Left ventricle myocardium inferior (tissue), 1 donor: ENCODE results near the gene SLC9A3. TPM values are rescaled to one million over a fixed set of nuclear protein-coding genes. Genes with fewer than 3 reads are reported as not detected.

Source experiments
- DNase-seq: peaks from one replicate; pipeline ENCODE4 v3.0.0-alpha.2; 2020
- H3K27ac ChIP-seq: fragments of 200-600 bp; replicated peaks from 2 replicates; pipeline ENCODE4 v1.8.0; 2021
- H3K27me3 ChIP-seq: fragments of 200-600 bp; 2 replicates; pipeline ENCODE4 v1.8.0; 2021; ENCODE audit warnings: low read depth
- H3K36me3 ChIP-seq: fragments of 200-600 bp; 2 replicates; pipeline ENCODE4 v1.8.0; 2021
- H3K4me1 ChIP-seq: fragments of 200-600 bp; 2 replicates; pipeline ENCODE4 v1.8.0; 2021
- H3K4me3 ChIP-seq: fragments of 200-600 bp; 2 replicates; pipeline ENCODE4 v1.8.0; 2021; ENCODE audit warnings: mild to moderate bottlenecking, moderate library complexity
- H3K9me3 ChIP-seq: fragments of 200-600 bp; replicated peaks from 2 replicates; pipeline ENCODE4 v1.8.0; 2021
- intact Hi-C: fragments of 100-400 bp; cut with micrococcal nuclease; formaldehyde crosslinking; loops from one replicate; pipeline ENCODE4 v1.11.0; 2022
- total RNA-seq: library from RNA; stranded (reverse); fragmentation: NEBNext Ultra II Directional; extraction: Animal tissue kit (Norgen Biotek cat#: 25700); gene quantifications from one replicate; pipeline ENCODE4 v1.2.1, GENCODE V29; 2021
- TF ChIP-seq, protein P1 (sequence below): fragments of 200-600 bp; IDR thresholded peaks from 2 replicates; pipeline ENCODE4 v1.8.0; 2021; ENCODE audit warnings: antibody characterized with exemption, mild to moderate bottlenecking, borderline replicate concordance
- donor health status: DM: no; HTN: yes; CAD: no; lungs with severe emphysema.

SLC9A3 gene
- total RNA-seq, 1 donor from 2014 or later = 0.91 TPM

- H3K27me3 ChIP-seq = no peaks in the 10 kb centered on the region
- peak; percentile 12 for DNase-seq
- no peak overlapping the region for H3K27ac ChIP-seq
- intact Hi-C loops = no loop called here
- H3K9me3 ChIP-seq = no peaks in the 10 kb centered on the region
- peaks cover 75% of the 10 kb centered on the region for H3K36me3 ChIP-seq
- H3K4me1 ChIP-seq = no peaks in the 10 kb centered on the region
- TF ChIP-seq, protein P1, sequence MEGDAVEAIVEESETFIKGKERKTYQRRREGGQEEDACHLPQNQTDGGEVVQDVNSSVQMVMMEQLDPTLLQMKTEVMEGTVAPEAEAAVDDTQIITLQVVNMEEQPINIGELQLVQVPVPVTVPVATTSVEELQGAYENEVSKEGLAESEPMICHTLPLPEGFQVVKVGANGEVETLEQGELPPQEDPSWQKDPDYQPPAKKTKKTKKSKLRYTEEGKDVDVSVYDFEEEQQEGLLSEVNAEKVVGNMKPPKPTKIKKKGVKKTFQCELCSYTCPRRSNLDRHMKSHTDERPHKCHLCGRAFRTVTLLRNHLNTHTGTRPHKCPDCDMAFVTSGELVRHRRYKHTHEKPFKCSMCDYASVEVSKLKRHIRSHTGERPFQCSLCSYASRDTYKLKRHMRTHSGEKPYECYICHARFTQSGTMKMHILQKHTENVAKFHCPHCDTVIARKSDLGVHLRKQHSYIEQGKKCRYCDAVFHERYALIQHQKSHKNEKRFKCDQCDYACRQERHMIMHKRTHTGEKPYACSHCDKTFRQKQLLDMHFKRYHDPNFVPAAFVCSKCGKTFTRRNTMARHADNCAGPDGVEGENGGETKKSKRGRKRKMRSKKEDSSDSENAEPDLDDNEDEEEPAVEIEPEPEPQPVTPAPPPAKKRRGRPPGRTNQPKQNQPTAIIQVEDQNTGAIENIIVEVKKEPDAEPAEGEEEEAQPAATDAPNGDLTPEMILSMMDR = no peak
- H3K4me3 ChIP-seq = no peak overlapping the region
Observed at GRCh38 chr5:463952-464351, 60.3 kb downstream of the SLC9A3 start.

DNA sequence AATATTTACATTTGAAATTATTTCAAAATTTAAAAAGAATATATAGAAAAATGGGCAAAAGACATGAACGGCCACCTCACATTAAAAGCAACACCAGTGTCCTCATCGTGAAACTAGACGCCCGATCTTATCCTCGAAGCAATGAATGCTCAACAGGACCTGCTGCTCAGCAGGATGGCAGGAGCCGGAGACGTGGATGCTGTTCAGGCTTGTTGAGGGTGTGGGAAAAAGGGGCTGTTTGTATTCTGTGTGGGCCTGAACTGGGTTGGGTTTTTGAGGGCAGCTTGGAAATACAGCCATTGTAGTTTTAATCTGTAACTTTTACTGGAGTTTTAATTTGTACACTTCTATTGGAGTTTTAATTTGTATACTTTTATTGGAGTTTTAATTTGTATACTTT lies 60.9 kb downstream of the SLC9A3 start:
- H3K4me3 ChIP-seq = no peak overlapping the region
- no peaks in the 10 kb centered on the region for H3K4me1 ChIP-seq
- H3K36me3 ChIP-seq = peaks cover 77% of the 10 kb centered on the region
- H3K9me3 ChIP-seq = no peaks in the 10 kb centered on the region
- no peaks in the 10 kb centered on the region for H3K27me3 ChIP-seq
- no peak for DNase-seq
- TF ChIP-seq, protein P1 = no peak
- intact Hi-C loops = no loop called here
- no peak overlapping the region for H3K27ac ChIP-seq

DNA sequence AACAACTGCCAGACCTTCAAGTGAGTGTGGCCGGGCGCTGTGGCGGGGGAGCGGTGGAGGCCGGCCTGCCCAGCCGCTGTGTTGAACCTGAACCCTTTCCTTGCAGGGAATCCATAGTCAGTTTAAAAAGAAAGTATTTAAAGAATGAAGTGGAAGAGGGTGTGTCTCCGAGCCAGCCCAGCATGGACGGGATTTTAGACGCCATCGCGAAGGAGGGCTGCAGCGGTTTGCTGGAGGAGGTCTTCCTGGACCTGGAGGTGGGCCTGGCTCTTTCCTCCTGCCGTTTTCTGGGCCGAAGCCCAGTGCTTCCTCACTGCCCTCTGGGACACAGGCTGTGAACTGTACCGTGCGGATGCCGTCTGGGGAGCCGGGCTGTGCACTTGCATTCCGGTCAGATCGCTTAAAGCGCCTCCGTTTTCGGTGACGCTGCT lies 62.2 kb downstream of the SLC9A3 start:
- H3K27ac ChIP-seq = no peak overlapping the region
- intact Hi-C loops = no loop called here
- peak; percentile 8 for DNase-seq
- no peaks in the 10 kb centered on the region for H3K9me3 ChIP-seq
- H3K4me3 ChIP-seq = no peak overlapping the region
- no peaks in the 10 kb centered on the region for H3K27me3 ChIP-seq
- H3K4me1 ChIP-seq = no peaks in the 10 kb centered on the region
- TF ChIP-seq, protein P1 = no peak
- H3K36me3 ChIP-seq = peaks cover 87% of the 10 kb centered on the region

- no peak overlapping the region for H3K27ac ChIP-seq
- TF ChIP-seq, protein P1 = no peak
- peak; percentile 7 for DNase-seq
- intact Hi-C loops = no loop called here
- no peaks in the 10 kb centered on the region for H3K9me3 ChIP-seq
- H3K27me3 ChIP-seq = no peaks in the 10 kb centered on the region
- H3K4me1 ChIP-seq = no peaks in the 10 kb centered on the region
- H3K36me3 ChIP-seq = peaks cover 87% of the 10 kb centered on the region
- H3K4me3 ChIP-seq = no peak overlapping the region
Observed at GRCh38 chr5:460273-460625, 64.0 kb downstream of the SLC9A3 start.

DNA sequence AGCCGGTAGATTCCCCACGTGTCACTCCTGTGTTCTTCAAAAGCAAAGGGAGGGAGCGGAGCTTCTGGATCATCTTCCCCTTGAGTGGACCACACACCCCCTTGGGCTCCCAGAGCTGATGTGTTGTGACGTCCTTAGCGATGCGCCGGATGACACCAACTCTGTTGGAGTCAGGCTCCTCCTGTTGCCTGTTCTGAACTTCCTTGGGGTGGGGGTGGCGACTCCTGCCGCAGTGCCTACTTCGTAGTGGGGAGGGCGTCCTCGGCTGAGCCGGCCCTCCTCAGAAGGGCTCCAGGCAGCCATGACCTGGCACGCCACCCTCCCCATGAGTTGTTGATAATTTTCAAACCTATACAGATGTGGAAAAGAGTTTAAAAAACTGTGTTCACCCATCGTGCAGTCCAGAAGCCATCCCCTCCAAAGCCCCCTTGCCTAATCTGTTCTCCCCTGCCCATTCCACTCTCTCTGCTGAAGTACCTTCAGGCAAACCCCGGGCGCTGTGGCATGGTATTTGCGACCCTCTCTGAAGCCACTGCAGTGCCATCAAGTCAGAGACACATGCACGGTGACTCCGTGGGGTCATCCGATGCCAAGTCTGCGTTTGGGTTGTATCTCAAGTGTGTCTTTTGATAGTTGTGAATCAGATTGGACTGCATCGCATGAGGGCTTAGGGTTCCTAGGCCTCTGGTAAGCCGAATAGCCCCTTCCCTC lies 64.5 kb downstream of the SLC9A3 start:
- DNase-seq = no peak
- Histone ChIP-seq H3K4me3 (no peak overlapping the region), H3K27me3 (no peaks in the 10 kb centered on the region), H3K9me3 (no peaks in the 10 kb centered on the region), H3K27ac (no peak overlapping the region), H3K4me1 (no peaks in the 10 kb centered on the region), H3K36me3 (peaks cover 87% of the 10 kb centered on the region)
- intact Hi-C loops = no loop called here
- TF ChIP-seq, protein P1 = no peak
